ENCODE results near the gene OR51B6.
"Not testable (repeated sequence)": the region's sequence is repeated elsewhere in the genome, so short reads cannot be mapped to it uniquely, and the experiment has no call there.

OR51B6 gene

GRCh38 chr11:5351208-5351607, at the start of gene OR51B6:
OR51B6 (plus strand) TSS chr11:5351508; CDS start chr11:5351508, 0 bp downstream.
- TF ChIP-seq CTCF (IDR thresholded peaks at IDR 0.05; ENCODE audit: borderline replicate concordance, insufficient read depth, low read depth, low read length), result no peak

GRCh38 chr11:5301846-5302245, 49.5 kb upstream of the OR51B6 start, which contains the start of gene OR51B4:
OR51B4 (minus strand) TSS chr11:5301946; CDS start chr11:5301946, 0 bp downstream.
- no peak for TF ChIP-seq CTCF (IDR thresholded peaks at IDR 0.05; ENCODE audit: borderline replicate concordance, insufficient read depth, low read depth, low read length)

More at GRCh38 chr11:5351208-5351607, at the start of gene OR51B6:
- H3K4me3 ChIP-seq (ENCODE audit: low read depth, low read length), result no peak within 1 kb of the TSS

DNA sequence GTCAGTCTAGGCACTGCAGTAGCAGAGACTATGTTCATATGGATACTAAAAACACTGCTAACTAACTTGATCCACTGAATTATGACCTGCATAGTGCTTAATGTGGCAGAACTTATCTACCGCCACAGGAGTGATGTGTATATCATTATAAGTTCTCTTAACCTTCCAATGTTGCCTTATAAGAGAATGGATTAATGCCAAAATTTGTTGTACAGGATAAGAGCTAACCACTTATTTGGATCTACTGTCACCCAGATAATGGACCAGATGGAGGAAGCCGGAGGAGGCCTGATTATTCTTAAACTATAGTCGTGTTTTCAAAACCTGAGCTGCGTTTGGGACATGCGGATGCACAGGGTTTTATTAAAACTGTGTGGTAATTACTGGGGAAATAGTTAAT, 47.7 kb upstream of the OR51B6 start:
- TF ChIP-seq CTCF (IDR thresholded peaks at IDR 0.05; ENCODE audit: borderline replicate concordance, insufficient read depth, low read depth, low read length), result no peak
- H3K4me3 ChIP-seq (ENCODE audit: low read depth, low read length), result no peak overlapping the region

More at GRCh38 chr11:5301846-5302245, 49.5 kb upstream of the OR51B6 start, which contains the start of gene OR51B4:
- H3K4me3 ChIP-seq (ENCODE audit: low read depth, low read length), result no peak within 1 kb of the TSS

GRCh38 chr11:5304046-5304445, 47.3 kb upstream of the OR51B6 start:
- no peak for TF ChIP-seq CTCF (IDR thresholded peaks at IDR 0.05; ENCODE audit: borderline replicate concordance, insufficient read depth, low read depth, low read length)
- no peak overlapping the region for H3K4me3 ChIP-seq (ENCODE audit: low read depth, low read length)

DNA sequence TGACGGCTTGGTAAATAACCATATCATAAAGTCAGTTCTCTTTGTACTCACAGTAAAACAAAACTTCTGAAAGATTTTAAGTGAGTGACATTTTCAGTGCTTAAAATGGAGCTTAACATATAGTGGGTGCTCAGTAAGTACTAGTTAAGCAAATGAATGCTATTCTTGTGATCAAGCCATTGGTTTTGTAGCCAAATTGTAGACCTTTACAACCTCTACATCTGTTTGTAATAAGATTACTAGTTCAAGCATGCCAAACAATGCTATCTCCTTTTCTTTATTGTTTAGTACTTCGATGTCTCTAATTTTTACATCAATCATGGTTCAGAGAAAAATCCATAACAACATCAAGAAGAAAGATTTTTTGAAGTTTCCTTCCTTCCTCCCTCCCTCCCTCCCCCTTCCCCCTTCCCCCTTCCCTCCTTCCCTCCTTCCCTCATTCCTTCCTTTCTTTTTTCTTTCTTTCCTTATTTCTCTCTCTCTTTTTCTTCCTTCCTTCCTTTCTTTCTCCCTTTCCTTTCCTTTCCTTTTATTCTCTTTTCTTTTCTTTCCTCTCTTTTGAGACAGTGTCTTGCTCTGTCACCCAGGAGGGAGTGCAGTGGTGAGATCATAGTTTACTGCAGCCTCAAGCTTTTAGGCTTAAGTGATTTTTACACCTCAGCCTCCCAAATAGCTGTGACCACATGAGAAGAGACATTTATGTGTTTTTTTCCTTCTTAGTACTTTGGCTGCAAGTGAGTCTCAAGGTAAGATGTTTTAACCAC, 43.9 kb upstream of the OR51B6 start:
- no peak for TF ChIP-seq CTCF (IDR thresholded peaks at IDR 0.05; ENCODE audit: borderline replicate concordance, insufficient read depth, low read depth, low read length)
- H3K4me3 ChIP-seq (ENCODE audit: low read depth, low read length), result no peak overlapping the region

GRCh38 chr11:5310423-5310822, 40.9 kb upstream of the OR51B6 start:
- TF ChIP-seq CTCF (IDR thresholded peaks at IDR 0.05; ENCODE audit: borderline replicate concordance, insufficient read depth, low read depth, low read length), result no peak
- H3K4me3 ChIP-seq (ENCODE audit: low read depth, low read length), result no peak overlapping the region

DNA sequence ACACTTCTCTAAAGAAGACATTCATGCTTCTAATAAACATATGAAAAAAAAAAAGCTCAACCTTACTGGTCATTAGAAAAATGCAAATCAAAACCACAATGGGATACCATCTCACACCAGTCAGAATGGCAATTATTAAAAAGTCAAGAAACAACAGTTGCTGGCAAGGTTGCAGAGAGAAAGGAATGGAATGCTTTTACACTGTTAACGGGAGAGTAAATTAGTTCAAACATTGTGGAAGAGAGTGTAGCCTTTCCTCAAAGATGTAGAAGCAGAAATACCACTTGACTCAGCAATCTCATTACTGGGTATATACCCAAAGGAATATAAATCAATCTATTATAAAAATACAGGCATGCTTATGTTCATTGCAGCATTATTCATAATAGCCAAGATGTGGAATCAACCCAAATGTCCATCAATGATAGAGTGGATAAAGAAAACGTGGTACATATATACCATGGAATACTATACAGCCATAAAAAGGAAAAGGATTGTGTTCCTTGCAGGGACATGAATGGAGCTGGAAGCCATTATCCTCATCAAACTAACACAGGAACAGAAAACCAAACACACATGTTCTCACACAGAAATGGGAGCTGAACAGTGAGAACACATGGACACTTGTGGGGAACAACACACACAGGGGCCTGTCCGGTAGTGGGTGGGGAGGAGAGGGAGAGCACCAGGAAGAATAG, 37.8 kb upstream of the OR51B6 start:
- H3K4me3 ChIP-seq (ENCODE audit: low read depth, low read length), result not testable (repeated sequence)

Measured in GM12875 (cell line).